HCT116 (cell line): Measurements from ENCODE around the gene PTPN13. TPM values are rescaled to one million over a fixed set of nuclear protein-coding genes. Genes with fewer than 3 reads are reported as not detected.
A peak's percentile ranks its signal among the peaks of the same experiment; 100 is the strongest.

Experiments
- ATAC-seq: fragments of 200-7000 bp; cut with Tn5 transposase; 2 replicates; pipeline ENCODE4 v1.9.1; 2020; ENCODE audit warnings: mild to moderate bottlenecking, moderate library complexity
- BruUV-seq: library from RNA; stranded (reverse); fragments of 400-500 nt; replicated peaks from 2 replicates; lab custom pipeline; 2021; lab: Mats Ljungman, UMichigan
- CTCF ChIA-PET: fragments of 300-600 bp; sonication (Branson Sonifier 250); formaldehyde crosslinking; loops from one replicate; lab custom pipeline; 2021; ENCODE audit warnings: antibody characterized with exemption; lab: Charles Lee
- POLR2A ChIA-PET: fragments of 300-600, 350-600 bp; sonication (Branson Sonifier 250); formaldehyde crosslinking; loops from one replicate; lab custom pipeline; 2021; ENCODE audit warnings: antibody characterized with exemption; lab: Charles Lee
- RAD21 ChIA-PET, 2 experiments: fragments of 300-600 bp; sonication (Branson Sonifier 250); formaldehyde crosslinking; loops; one replicate each; lab custom pipeline; 2023; ENCODE audit warnings: low total read pairs in 2 of 2; ENCODE audit not compliant: uncharacterized antibody in 2 of 2, unreplicated experiment in 2 of 2, low non-redundant PET in 1 of 2; lab: Charles Lee
- DNase-seq: peaks from one replicate; pipeline ENCODE4 v3.0.0-alpha.2; 2010; ENCODE audit warnings: low read depth, low spot score
- H2AFZ ChIP-seq: fragments of 200-600 bp; shearing (Covaris generic), sonication (generic); 2 replicates; pipeline ENCODE4 v1.6.1; 2017; ENCODE audit warnings: low read depth, mixed run types, mixed read lengths, antibody characterized with exemption, low read length; ENCODE audit not compliant: poor library complexity, severe bottlenecking
- H3K27ac ChIP-seq: 2 replicates; pipeline ENCODE4 v1.5.1; 2012; ENCODE audit warnings: low read depth, low read length
- H3K27me3 ChIP-seq: fragments of 200-600 bp; sonication (generic); 2 replicates; pipeline ENCODE4 v1.6.1; 2016; ENCODE audit warnings: mixed run types, low read length, mixed read lengths; ENCODE audit not compliant: insufficient read depth
- H3K36me3 ChIP-seq, 2 experiments: fragments of 200-500 bp in 1 of 2; fragments of 200-600 bp in 1 of 2; sonication (Bioruptor generic) in 1 of 2; sonication (generic) in 1 of 2; 2 replicates each; pipeline versions ENCODE4 v1.5.1 to v1.6.1; 2014 to 2016; ENCODE audit warnings: low read length in 2 of 2, inconsistent platforms in 1 of 2, mixed read lengths in 1 of 2, mixed run types in 1 of 2; ENCODE audit not compliant: insufficient read depth in 2 of 2, control insufficient read depth in 1 of 2
- H3K4me1 ChIP-seq, 2 experiments: fragments of 200-600 bp in 1 of 2; sonication (generic) in 1 of 2; 2 replicates each; pipeline versions ENCODE4 v1.5.1 to v1.6.1; 2012 to 2017; ENCODE audit warnings: low read length in 2 of 2, inconsistent platforms in 1 of 2, mild to moderate bottlenecking in 1 of 2, mixed read lengths in 1 of 2, mixed run types in 1 of 2, moderate library complexity in 1 of 2; ENCODE audit not compliant: insufficient read depth in 2 of 2, control insufficient read depth in 1 of 2
- H3K4me2 ChIP-seq: fragments of 200-600 bp; sonication (generic); 2 replicates; pipeline ENCODE4 v1.6.1; 2017; ENCODE audit warnings: mixed run types, low read length, mixed read lengths
- H3K4me3 ChIP-seq, 2 experiments: fragments of 200-600 bp in 1 of 2; sonication (generic) in 1 of 2; replicated peaks in 1 of 2; 2 replicates each; pipeline ENCODE4 v1.5.1; 2011 to 2016; ENCODE audit warnings: low read length in 2 of 2, control low read depth in 1 of 2, low read depth in 1 of 2, mild to moderate bottlenecking in 1 of 2, mixed read lengths in 1 of 2, mixed run types in 1 of 2
- H3K79me2 ChIP-seq: fragments of 200-600 bp; sonication (generic); 2 replicates; pipeline ENCODE4 v1.6.1; 2017; ENCODE audit warnings: mild to moderate bottlenecking, mixed run types, low read length, moderate library complexity, mixed read lengths; ENCODE audit not compliant: insufficient read depth
- H3K9ac ChIP-seq: fragments of 200-600 bp; sonication (generic); 2 replicates; pipeline ENCODE4 v1.6.1; 2016; ENCODE audit warnings: low read length, mixed read lengths
- H3K9me2 ChIP-seq: fragments of 200-600 bp; sonication (generic), shearing (Covaris generic); 2 replicates; pipeline ENCODE4 v1.6.1; 2017; ENCODE audit warnings: mixed run types, mild to moderate bottlenecking, moderate library complexity; ENCODE audit not compliant: insufficient read depth
- H3K9me3 ChIP-seq, 2 experiments: fragments of 200-500 bp in 1 of 2; fragments of 200-600 bp in 1 of 2; sonication (Bioruptor generic) in 1 of 2; sonication (generic) in 1 of 2; 2 replicates each; pipeline ENCODE4 v1.6.1; 2014 to 2017; ENCODE audit warnings: low read length in 2 of 2, mixed read lengths in 2 of 2, inconsistent platforms in 1 of 2, low read depth in 1 of 2, mild to moderate bottlenecking in 1 of 2, mixed run types in 1 of 2, moderate library complexity in 1 of 2; ENCODE audit not compliant: control insufficient read depth in 1 of 2, insufficient read depth in 1 of 2
- H4K20me1 ChIP-seq: fragments of 200-600 bp; sonication (generic), shearing (Covaris generic); 2 replicates; pipeline ENCODE4 v1.6.1; 2017; ENCODE audit warnings: mixed run types, mild to moderate bottlenecking, moderate library complexity; ENCODE audit not compliant: insufficient read depth
- CBX3 ChIP-seq: IDR thresholded peaks from 2 replicates; pipeline ENCODE4 v1.6.1; 2012; ENCODE audit warnings: low read depth
- EGR1 ChIP-seq: IDR thresholded peaks from 2 replicates; pipeline ENCODE4 v1.6.1; 2012; ENCODE audit warnings: low read depth
- EZH2 ChIP-seq: fragments of 200-600 bp; sonication (generic); IDR thresholded peaks from 2 replicates; pipeline ENCODE4 v1.6.1; 2017; ENCODE audit warnings: antibody characterized with exemption, mixed run types
- EZH2phosphoT487 ChIP-seq: fragments of 200-600 bp; IDR thresholded peaks from 2 replicates; pipeline ENCODE4 v1.6.1; 2018; ENCODE audit warnings: antibody characterized with exemption, borderline replicate concordance
- POLR2A ChIP-seq: IDR thresholded peaks from 2 replicates; pipeline ENCODE4 v1.7.0; 2011; ENCODE audit warnings: borderline replicate concordance; ENCODE audit not compliant: insufficient read depth, insufficient read length; ENCODE audit errors: extremely low read depth
- POLR2AphosphoS5 ChIP-seq: IDR thresholded peaks from 2 replicates; pipeline ENCODE4 v1.6.1; 2011; ENCODE audit warnings: mild to moderate bottlenecking, low read depth, low read length, moderate library complexity
- RAD21 ChIP-seq: IDR thresholded peaks from 2 replicates; pipeline ENCODE4 v1.6.1; 2012; ENCODE audit warnings: low read depth, mild to moderate bottlenecking
- SIN3A ChIP-seq: IDR thresholded peaks from 2 replicates; pipeline ENCODE4 v1.6.1; 2012; ENCODE audit warnings: low read depth
- SP1 ChIP-seq: IDR thresholded peaks from 2 replicates; pipeline ENCODE4 v1.6.1; 2012; ENCODE audit warnings: low read depth
- SRF ChIP-seq: IDR thresholded peaks from 2 replicates; pipeline ENCODE4 v1.6.1; 2012; ENCODE audit warnings: low read depth
- YY1 ChIP-seq: IDR thresholded peaks from 2 replicates; pipeline ENCODE4 v1.6.1; 2011; ENCODE audit warnings: low read length, low read depth, moderate library complexity, mild to moderate bottlenecking; ENCODE audit not compliant: insufficient replicate concordance; ENCODE audit errors: extremely low read depth
- ZFX ChIP-seq: fragments of 450-650 bp; IDR thresholded peaks from 2 replicates; pipeline ENCODE4 v1.6.1; 2017
- intact Hi-C: fragments of 100-400 bp; cut with micrococcal nuclease; formaldehyde crosslinking; loops from 2 replicates; pipeline ENCODE4 v1.10.0; 2022
- total RNA-seq: library from RNA; stranded (reverse); gene quantifications from one replicate; pipeline ENCODE4 v1.2.1, GENCODE V29; 2021; ENCODE audit not compliant: unreplicated experiment
- TF ChIP-seq, protein P1 (sequence below), 3 experiments: fragments of 200-600 bp in 1 of 3; sonication (generic) in 1 of 3; IDR thresholded peaks in 2 of 3; conservative IDR thresholded peaks in 1 of 3; 2 replicates each; pipeline ENCODE4 v1.5.1; 2012 to 2017; ENCODE audit warnings: low read depth in 2 of 3, low read length in 2 of 3, antibody characterized with exemption in 1 of 3, borderline replicate concordance in 1 of 3, control low read depth in 1 of 3, mild to moderate bottlenecking in 1 of 3, mixed read lengths in 1 of 3, mixed run types in 1 of 3, moderate library complexity in 1 of 3; ENCODE audit not compliant: insufficient read depth in 1 of 3
- TF ChIP-seq, protein P2 (sequence below): IDR thresholded peaks from 2 replicates; pipeline ENCODE4 v1.6.1; 2012
- TF ChIP-seq, protein P3 (sequence below): IDR thresholded peaks from 2 replicates; pipeline ENCODE4 v1.6.1; 2012; ENCODE audit warnings: low read depth

PTPN13 gene
- total RNA-seq, 1 experiment from 2014 or later = 14.6 TPM

DNA sequence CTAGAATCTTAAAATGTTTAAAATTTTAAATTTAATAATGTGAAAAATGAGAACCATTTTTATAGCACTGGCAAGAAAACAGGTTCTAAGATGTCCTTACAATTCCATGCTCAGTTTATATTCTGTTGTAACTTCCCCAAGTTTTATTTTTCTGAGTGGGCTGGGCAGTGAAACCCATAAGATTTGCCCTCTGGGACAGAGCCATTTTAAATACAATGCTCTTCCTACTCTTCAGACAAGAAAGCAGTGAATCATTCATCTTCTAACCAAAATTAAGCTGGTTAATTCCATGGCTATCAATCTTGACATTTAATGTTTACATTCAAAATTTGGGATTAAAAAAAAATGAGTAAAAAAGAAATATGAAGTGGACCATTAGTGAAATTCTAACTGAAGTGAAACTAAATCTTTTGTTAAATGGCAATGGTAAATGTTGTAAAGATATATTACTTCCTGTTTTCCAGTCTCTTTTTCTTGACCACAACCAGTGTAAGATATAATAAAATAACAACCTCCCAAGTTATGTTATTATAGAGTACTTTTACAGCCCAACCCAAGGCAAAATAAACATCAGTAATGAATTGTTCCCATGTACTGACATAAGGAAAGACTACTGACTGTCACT is 37.2 kb upstream of the PTPN13 start:
- RAD21 ChIA-PET = no interaction called here
- Histone ChIP-seq H3K4me2 (no peak overlapping the region), H3K27me3 (no peaks in the 10 kb centered on the region), H3K9me2 (no peaks in the 10 kb centered on the region), H3K79me2 (no peaks in the 10 kb centered on the region), H3K9me3 (no peaks in the 10 kb centered on the region), H4K20me1 (no peaks in the 10 kb centered on the region), H3K27ac (no peak overlapping the region), H3K36me3 (no peaks in the 10 kb centered on the region), H3K4me3 (no peak overlapping the region), H2AFZ (peak overlapping the region; percentile 29), H3K4me1 (no peaks in the 10 kb centered on the region), H3K9ac (no peak overlapping the region)
- CTCF ChIA-PET = no interaction called here
- BruUV-seq = no TSS peak
- no peak for ATAC-seq
- POLR2A ChIA-PET = no interaction called here
- DNase-seq = no peak
- TF ChIP-seq, protein P1, sequence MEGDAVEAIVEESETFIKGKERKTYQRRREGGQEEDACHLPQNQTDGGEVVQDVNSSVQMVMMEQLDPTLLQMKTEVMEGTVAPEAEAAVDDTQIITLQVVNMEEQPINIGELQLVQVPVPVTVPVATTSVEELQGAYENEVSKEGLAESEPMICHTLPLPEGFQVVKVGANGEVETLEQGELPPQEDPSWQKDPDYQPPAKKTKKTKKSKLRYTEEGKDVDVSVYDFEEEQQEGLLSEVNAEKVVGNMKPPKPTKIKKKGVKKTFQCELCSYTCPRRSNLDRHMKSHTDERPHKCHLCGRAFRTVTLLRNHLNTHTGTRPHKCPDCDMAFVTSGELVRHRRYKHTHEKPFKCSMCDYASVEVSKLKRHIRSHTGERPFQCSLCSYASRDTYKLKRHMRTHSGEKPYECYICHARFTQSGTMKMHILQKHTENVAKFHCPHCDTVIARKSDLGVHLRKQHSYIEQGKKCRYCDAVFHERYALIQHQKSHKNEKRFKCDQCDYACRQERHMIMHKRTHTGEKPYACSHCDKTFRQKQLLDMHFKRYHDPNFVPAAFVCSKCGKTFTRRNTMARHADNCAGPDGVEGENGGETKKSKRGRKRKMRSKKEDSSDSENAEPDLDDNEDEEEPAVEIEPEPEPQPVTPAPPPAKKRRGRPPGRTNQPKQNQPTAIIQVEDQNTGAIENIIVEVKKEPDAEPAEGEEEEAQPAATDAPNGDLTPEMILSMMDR (IDR thresholded peaks at IDR 0.05 in 2 of 3, conservative IDR thresholded peaks at IDR 0.05 in 1 of 3; ENCODE audit: borderline replicate concordance in 1 of 3, insufficient read depth in 1 of 3, low read depth in 2 of 3, low read length in 2 of 3) = no peak
- TF ChIP-seq POLR2A (no peak), SP1 (no peak), EZH2phosphoT487 (no peak), RAD21 (no peak), SRF (no peak), ZFX (no peak), EGR1 (no peak), SIN3A (no peak), EZH2 (no peak), YY1 (no peak), CBX3 (no peak), POLR2AphosphoS5 (no peak)
- TF ChIP-seq, protein P2, sequence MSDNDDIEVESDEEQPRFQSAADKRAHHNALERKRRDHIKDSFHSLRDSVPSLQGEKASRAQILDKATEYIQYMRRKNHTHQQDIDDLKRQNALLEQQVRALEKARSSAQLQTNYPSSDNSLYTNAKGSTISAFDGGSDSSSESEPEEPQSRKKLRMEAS = no peak
- TF ChIP-seq, protein P3, sequence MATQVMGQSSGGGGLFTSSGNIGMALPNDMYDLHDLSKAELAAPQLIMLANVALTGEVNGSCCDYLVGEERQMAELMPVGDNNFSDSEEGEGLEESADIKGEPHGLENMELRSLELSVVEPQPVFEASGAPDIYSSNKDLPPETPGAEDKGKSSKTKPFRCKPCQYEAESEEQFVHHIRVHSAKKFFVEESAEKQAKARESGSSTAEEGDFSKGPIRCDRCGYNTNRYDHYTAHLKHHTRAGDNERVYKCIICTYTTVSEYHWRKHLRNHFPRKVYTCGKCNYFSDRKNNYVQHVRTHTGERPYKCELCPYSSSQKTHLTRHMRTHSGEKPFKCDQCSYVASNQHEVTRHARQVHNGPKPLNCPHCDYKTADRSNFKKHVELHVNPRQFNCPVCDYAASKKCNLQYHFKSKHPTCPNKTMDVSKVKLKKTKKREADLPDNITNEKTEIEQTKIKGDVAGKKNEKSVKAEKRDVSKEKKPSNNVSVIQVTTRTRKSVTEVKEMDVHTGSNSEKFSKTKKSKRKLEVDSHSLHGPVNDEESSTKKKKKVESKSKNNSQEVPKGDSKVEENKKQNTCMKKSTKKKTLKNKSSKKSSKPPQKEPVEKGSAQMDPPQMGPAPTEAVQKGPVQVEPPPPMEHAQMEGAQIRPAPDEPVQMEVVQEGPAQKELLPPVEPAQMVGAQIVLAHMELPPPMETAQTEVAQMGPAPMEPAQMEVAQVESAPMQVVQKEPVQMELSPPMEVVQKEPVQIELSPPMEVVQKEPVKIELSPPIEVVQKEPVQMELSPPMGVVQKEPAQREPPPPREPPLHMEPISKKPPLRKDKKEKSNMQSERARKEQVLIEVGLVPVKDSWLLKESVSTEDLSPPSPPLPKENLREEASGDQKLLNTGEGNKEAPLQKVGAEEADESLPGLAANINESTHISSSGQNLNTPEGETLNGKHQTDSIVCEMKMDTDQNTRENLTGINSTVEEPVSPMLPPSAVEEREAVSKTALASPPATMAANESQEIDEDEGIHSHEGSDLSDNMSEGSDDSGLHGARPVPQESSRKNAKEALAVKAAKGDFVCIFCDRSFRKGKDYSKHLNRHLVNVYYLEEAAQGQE = no peak
- intact Hi-C loops = no loop called here
